Measurements from ENCODE around the gene POLD2. TPM values are rescaled to one million over a fixed set of nuclear protein-coding genes. Genes with fewer than 3 reads are reported as not detected.
A peak's percentile ranks its signal among the peaks of the same experiment; 100 is the strongest.
"Not testable (repeated sequence)": the region's sequence is repeated elsewhere in the genome, so short reads cannot be mapped to it uniquely, and the experiment has no call there.

The POLD2 gene
- total RNA-seq (ENCODE audit: low replicate concordance), result 126 and 232 TPM in 2 replicates

GRCh38 chr7:44123190-44124003 is at the start of gene POLD2:
TSS of gene POLD2 (minus strand) at chr7:44123548. CDS start at chr7:44122053, 1,495 bp downstream.
- Histone ChIP-seq H3K9me3 (ENCODE audit: low read depth) (no peaks in the 10 kb centered on the region), H3K36me3 (no peaks in the 10 kb centered on the region), H2AFZ (replicated peaks) (peak within 1 kb of the TSS; percentile 80), H3K4me3 (peak within 1 kb of the TSS; percentile 67), H3K4me2 (peak within 1 kb of the TSS; percentile 94), H4K20me1 (ENCODE audit: low read depth) (peaks cover 11% of the 10 kb centered on the region), H3K27me3 (peaks cover 16% of the 10 kb centered on the region), H3K79me2 (ENCODE audit: low read depth) (peaks cover 41% of the 10 kb centered on the region), H3K4me1 (peaks cover 9% of the 10 kb centered on the region), H3F3A (ENCODE audit: low read depth) (peaks cover 3% of the 10 kb centered on the region), H3K9ac (peak within 1 kb of the TSS; percentile 49), H3K27ac (no peak within 1 kb of the TSS)
- peaks cover 7% of the 10 kb centered on the region for H3K9me3 Mint-ChIP-seq
- H3K4me3 Mint-ChIP-seq, result peak within 1 kb of the TSS; percentile 91
- H3K27me3 Mint-ChIP-seq (ENCODE audit: insufficient read depth, low read depth), result peaks cover 8% of the 10 kb centered on the region
- peak; percentile 99 for DNase-seq (ENCODE audit: low spot score)
- H3K4me1 Mint-ChIP-seq, result peaks cover 21% of the 10 kb centered on the region
- TF ChIP-seq CTCF (IDR thresholded peaks at IDR 0.05) (peak; percentile 4), EZH2phosphoT487 (IDR thresholded peaks at IDR 0.05) (no peak)
- H3K36me3 Mint-ChIP-seq, result peaks cover 19% of the 10 kb centered on the region
- H3K27ac Mint-ChIP-seq, result peak within 1 kb of the TSS; percentile 44

GRCh38 chr7:44172803-44173424 is 49.6 kb upstream of the POLD2 start:
- Histone ChIP-seq H3K27me3 (peaks cover 6% of the 10 kb centered on the region), H3K36me3 (no peaks in the 10 kb centered on the region), H3K9ac (no peak overlapping the region), H3K27ac (no peak overlapping the region), H3K4me2 (no peak overlapping the region), H3K79me2 (ENCODE audit: low read depth) (no peaks in the 10 kb centered on the region), H3K4me3 (no peak overlapping the region), H3F3A (ENCODE audit: low read depth) (no peaks in the 10 kb centered on the region), H3K9me3 (ENCODE audit: low read depth) (no peaks in the 10 kb centered on the region), H3K4me1 (peaks cover 4% of the 10 kb centered on the region), H2AFZ (replicated peaks) (no peak overlapping the region), H4K20me1 (ENCODE audit: low read depth) (no peaks in the 10 kb centered on the region)
- H3K4me1 Mint-ChIP-seq, result peaks cover 20% of the 10 kb centered on the region
- peaks cover 3% of the 10 kb centered on the region for H3K27me3 Mint-ChIP-seq (ENCODE audit: insufficient read depth, low read depth)
- no peaks in the 10 kb centered on the region for H3K36me3 Mint-ChIP-seq
- H3K4me3 Mint-ChIP-seq, result no peak overlapping the region
- TF ChIP-seq EZH2 (IDR thresholded peaks at IDR 0.05) (no peak), EZH2phosphoT487 (IDR thresholded peaks at IDR 0.05) (no peak), CTCF (IDR thresholded peaks at IDR 0.05) (no peak)
- peaks cover 8% of the 10 kb centered on the region for H3K9me3 Mint-ChIP-seq
- no peak overlapping the region for H3K27ac Mint-ChIP-seq
- no peak for DNase-seq (ENCODE audit: low spot score)

- no peak overlapping the region for H3K27ac ChIP-seq
- no peaks in the 10 kb centered on the region for H3F3A ChIP-seq (ENCODE audit: low read depth)
- H4K20me1 ChIP-seq (ENCODE audit: low read depth), result no peaks in the 10 kb centered on the region
- H3K4me2 ChIP-seq, result no peak overlapping the region
- H3K4me1 ChIP-seq, result no peaks in the 10 kb centered on the region
- no peak for DNase-seq (ENCODE audit: low spot score)
- no peaks in the 10 kb centered on the region for H3K36me3 ChIP-seq
- H3K27me3 Mint-ChIP-seq (ENCODE audit: insufficient read depth, low read depth), result peaks cover 3% of the 10 kb centered on the region
- H3K9ac ChIP-seq, result no peak overlapping the region
- H3K36me3 Mint-ChIP-seq, result no peaks in the 10 kb centered on the region
- H3K9me3 ChIP-seq (ENCODE audit: low read depth), result no peaks in the 10 kb centered on the region
- H3K79me2 ChIP-seq (ENCODE audit: low read depth), result no peaks in the 10 kb centered on the region
- H3K4me3 ChIP-seq, result no peak overlapping the region
- TF ChIP-seq CTCF (IDR thresholded peaks at IDR 0.05) (no peak), EZH2phosphoT487 (IDR thresholded peaks at IDR 0.05) (no peak), EZH2 (IDR thresholded peaks at IDR 0.05) (no peak)
- no peak overlapping the region for H3K27ac Mint-ChIP-seq
- H3K4me1 Mint-ChIP-seq, result peaks cover 15% of the 10 kb centered on the region
- H3K9me3 Mint-ChIP-seq, result peaks cover 8% of the 10 kb centered on the region
- peaks cover 6% of the 10 kb centered on the region for H3K27me3 ChIP-seq
- no peak overlapping the region for H3K4me3 Mint-ChIP-seq
- no peak overlapping the region for H2AFZ ChIP-seq (replicated peaks)
These were observed 49.0 kb upstream of the POLD2 start for GRCh38 chr7:44172352-44172751.

GRCh38 chr7:44171901-44172300 is 48.6 kb upstream of the POLD2 start:
- H4K20me1 ChIP-seq (ENCODE audit: low read depth); DNase-seq (ENCODE audit: low spot score); H3K4me2 ChIP-seq; H3K27me3 ChIP-seq; H3K27ac ChIP-seq; H3K9me3 ChIP-seq (ENCODE audit: low read depth); H2AFZ ChIP-seq (replicated peaks); H3K4me1 ChIP-seq; H3K36me3 ChIP-seq; H3K27me3 Mint-ChIP-seq (ENCODE audit: insufficient read depth, low read depth); H3K9me3 Mint-ChIP-seq; H3K4me3 ChIP-seq; H3K4me3 Mint-ChIP-seq; H3F3A ChIP-seq (ENCODE audit: low read depth); H3K27ac Mint-ChIP-seq; H3K36me3 Mint-ChIP-seq; H3K79me2 ChIP-seq (ENCODE audit: low read depth); H3K9ac ChIP-seq: not testable (repeated sequence)
- peaks cover 11% of the 10 kb centered on the region for H3K4me1 Mint-ChIP-seq

All from neural progenitor cell (in vitro differentiated cells).